ENCODE results near the gene RNFT2. TPM values are rescaled to one million over a fixed set of nuclear protein-coding genes. Genes with fewer than 3 reads are reported as not detected.
"Not testable (repeated sequence)": the region's sequence is repeated elsewhere in the genome, so short reads cannot be mapped to it uniquely, and the experiment has no call there.

The RNFT2 gene
- total RNA-seq, 1 donor from 2014 or later: 0.78 TPM

DNA sequence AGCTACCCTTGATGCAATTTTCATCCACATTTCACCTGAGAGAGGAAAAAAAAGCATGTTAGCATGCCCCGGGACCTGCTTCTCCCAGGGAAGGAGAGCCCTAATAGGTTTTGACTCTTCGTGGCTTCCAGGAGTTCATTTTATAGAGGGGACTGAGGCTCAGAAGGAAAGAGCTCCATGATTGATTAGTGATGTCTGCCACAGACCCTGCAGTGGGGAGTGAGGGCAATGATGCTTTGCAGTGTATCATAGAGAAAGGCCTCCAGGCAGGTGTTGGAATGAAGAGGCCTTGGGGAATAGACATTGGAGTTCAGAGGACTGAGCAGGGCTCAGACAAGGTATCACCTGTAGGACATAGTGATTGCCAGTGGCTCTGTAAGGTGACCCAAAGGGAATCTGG is 41.5 kb downstream of the RNFT2 start:
- no peak for DNase-seq (ENCODE audit: low spot score)
- intact Hi-C loops (cut with DNase I): no loop called here

DNA sequence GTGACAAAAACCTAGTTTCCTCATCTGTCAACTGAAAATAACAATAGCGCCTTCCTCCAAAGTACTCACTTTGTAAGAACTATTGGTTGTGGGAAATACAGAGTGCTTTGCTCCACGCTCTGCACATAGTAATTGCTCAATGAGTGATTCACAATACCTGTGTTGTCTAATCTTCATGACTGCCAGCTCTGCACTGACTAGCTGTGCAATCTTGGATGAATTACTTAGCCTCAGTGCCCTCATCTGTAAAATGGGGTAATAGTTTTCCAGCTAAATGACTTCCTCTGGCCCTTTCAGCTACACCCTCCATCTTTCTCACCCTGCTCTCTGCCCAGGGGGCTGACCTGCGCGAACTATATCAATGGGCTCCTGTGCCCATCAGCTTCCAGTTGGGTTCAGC is 42.8 kb downstream of the RNFT2 start:
- no peak for DNase-seq (ENCODE audit: low spot score)
- intact Hi-C loops (cut with DNase I): no loop called here

DNA sequence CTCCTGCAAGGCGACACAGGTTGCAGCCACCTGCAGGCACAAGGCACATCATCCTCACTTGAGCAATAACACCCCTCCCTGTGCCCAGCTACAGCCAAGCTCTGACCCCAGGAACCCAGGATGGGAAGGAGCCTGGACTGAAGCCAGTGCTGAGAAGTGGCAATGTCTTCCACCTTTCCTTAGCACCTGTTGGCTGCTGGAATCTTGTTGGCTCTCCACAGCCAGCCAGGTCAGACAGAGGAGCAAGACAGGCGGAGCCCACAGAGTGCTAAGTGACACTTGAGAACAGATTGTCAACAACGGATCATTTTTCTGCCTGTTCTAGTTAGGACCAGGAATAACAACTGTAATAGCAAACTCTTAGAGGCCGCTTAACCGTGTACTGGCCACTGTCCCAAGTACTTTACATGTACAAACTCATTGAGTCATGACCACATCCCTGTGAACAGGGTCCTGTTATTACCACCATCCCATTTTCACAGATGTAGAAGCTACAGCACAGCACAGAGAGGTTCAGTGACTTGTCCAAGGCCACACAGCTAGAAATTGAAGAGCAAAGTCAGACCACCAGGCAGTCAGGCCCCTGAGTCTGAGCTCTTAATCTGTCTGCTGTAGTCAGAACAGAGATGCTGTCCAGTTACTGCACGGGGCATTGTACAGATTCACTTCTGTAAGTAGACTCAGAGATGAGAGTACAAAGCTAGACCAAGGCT is 45.6 kb downstream of the RNFT2 start:
- no peak for DNase-seq (ENCODE audit: low spot score)
- intact Hi-C loops (cut with DNase I): no loop called here

DNA sequence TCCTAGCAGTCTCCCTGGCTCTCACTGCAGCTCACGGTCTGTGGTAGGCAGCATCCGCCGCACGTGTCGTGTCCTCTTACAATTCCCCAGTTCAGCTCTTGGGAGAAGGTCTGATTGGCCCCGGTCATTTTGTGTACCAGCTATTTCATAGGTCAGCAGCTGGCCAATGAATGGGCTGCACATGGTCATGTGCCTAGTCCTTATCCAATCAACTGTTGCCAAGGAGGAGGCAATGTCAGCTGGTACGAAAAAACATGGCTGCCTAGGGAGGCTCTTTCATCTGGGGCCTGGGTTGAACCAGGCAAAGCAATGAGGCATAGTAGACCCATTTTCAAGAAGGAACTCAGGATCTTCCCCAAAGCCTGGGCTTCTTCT is 46.1 kb downstream of the RNFT2 start:
- DNase-seq (ENCODE audit: low spot score): no peak
- intact Hi-C loops (cut with DNase I): no loop called here

DNA sequence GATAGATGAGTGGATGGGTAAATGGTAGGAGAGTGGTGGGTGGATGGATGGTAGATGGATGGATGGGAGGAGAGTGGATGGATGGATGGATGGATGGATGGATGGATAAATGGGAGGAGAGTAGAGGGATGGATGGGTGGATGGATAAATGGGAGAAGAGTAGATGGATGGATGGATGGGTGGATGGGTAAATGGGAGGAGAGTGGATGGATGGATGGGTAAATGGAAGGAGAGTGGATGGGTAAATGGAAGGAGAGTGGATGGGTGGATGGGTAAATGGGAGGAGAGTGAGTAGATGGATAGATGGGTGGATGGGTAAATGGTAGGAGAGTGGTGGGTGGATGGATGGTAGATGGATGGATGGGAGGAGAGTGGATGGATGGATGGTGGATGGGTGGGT is 51.4 kb downstream of the RNFT2 start:
- DNase-seq (ENCODE audit: low spot score); intact Hi-C loops (cut with DNase I): not testable (repeated sequence)

DNA sequence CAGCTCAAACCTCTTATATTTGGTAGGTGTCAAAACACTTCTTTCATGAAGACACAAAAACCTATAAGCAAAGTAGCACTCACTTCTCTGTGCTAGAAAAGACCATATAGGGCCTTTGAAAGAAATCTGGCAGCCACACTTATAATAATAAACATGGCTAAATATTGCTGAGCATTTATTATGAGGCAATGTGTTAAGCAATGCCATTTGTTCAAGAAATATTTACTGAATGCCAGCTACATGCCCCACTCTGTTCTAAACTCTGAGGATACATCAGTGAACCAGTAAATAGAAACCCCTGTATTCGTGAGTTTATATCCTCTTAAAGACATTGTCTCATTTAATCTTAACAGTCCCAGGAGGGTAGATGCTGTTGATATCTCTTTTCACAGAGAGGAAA is 52.0 kb downstream of the RNFT2 start:
- DNase-seq (ENCODE audit: low spot score): no peak
- intact Hi-C loops (cut with DNase I): no loop called here

DNA sequence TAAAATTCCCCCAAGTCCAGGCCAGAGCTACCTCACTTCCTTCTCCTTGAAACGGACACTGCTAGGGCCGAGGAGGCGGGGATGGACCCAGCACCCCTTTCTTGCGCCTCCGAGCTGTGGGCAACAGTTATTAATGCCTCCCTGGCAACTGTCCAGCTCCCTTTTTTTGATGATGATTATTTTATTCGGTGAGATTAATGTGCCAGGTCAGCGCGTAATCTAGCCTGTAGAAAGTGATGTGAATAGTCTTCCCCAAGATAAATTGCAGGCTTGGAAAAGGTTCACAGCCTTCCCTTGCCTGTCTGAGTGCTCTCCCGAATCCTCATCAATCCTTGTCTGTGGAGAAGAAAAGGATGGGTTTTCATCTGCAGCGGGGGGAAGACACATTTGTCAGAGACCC is 54.3 kb downstream of the RNFT2 start:
- intact Hi-C loops (cut with DNase I): no loop called here
- DNase-seq (ENCODE audit: low spot score): no peak

DNA sequence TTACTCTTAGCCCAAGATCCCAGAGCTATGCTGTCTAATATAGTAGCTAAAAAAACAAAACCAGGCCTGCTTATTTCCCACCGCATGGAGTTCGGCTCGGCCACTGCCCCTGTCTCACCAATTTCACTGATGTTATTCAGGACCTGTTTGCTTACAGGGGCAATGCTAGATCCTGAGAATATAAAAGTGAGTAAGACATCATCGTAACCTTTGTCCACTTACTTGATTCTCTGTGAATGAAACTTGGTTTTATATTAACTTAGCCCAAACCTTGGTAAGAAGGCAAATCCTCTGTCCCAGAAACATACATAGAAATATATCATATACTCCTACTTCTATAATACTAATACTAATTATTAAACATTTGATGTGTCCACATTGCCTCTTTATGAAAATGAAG is 56.6 kb downstream of the RNFT2 start:
- intact Hi-C loops (cut with DNase I): no loop called here
- no peak for DNase-seq (ENCODE audit: low spot score)

DNA sequence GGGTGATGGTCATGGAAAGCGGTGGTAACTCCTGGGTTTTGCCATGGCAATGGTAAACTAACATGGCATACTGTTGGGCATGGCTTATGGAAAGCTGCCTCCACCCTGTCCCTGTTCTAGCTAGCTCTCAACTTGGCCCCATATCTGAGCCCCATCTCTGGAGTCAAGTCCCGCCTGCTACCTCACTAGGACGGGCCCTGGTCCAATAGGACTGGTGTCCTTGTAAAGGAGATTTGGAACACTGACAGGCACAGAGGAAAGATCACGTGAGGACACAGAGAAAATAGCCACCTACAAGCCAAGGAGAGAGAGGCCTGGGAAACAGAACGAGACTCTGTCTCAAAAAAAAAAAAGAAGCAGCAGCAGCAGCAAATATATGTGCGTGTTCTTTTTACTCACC is 59.8 kb downstream of the RNFT2 start:
- intact Hi-C loops (cut with DNase I): no loop called here

DNA sequence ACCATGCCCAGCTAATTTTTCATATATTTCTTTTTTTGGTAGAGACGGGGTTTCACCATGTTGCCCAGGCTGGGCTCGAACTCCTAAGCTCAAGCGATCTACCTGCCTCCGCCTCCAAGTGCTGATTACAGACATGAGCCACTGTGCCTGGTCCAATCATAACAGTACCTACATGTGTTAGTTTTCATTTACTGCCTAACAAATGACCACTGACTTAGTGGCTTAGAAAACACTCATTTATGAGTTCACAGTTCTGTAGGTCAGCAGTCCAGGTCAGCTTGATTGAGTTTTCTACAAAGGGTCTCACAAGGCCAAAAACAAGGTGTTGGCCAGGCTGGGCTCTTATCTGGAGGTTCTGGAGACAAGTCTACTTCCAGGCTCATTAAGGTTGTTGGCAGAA is 60.6 kb downstream of the RNFT2 start:
- intact Hi-C loops (cut with DNase I): no loop called here
- no peak for DNase-seq (ENCODE audit: low spot score)

More for the DNA sequence above, 59.8 kb downstream of the RNFT2 start:
- no peak for DNase-seq (ENCODE audit: low spot score)

DNA sequence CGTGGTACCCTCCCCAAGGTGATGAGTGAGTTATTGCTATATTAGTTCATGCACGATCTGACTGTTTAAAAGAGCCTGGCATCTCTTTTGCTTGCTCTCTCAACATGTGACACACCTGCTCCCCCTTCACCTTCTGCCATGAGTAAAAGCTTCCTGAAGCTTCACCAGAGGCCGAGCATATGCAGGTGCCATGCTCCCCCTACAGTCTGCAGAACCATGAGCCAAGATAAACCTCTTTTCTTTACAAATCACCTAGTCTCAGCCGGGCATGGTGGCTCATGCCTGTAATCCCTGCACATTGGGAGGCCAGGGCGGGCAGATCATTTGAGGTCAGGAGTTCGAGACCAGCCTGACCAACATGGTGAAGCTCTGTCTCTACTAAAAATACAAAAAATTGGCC is 61.8 kb downstream of the RNFT2 start:
- intact Hi-C loops (cut with DNase I): no loop called here
- no peak for DNase-seq (ENCODE audit: low spot score)

DNA sequence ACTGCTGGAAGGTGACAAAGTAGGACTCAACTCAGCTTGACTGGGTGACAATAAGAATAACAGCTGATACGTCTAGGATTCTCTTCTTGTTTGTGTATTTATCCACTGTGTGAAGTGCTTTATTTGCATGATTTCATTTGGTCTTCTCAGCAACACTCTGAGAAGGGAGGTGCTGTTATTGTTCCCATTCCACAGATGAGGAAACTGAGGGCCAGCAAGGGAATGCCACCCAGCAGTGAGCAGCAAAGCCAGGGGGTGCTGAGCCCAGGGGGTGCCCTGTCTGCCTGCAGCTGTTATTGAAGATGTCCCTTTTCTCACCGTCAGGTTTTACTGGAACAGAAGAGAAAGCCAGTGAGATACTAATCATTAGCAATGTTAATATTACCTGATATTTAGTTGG is 62.8 kb downstream of the RNFT2 start:
- intact Hi-C loops (cut with DNase I): no loop called here

DNA sequence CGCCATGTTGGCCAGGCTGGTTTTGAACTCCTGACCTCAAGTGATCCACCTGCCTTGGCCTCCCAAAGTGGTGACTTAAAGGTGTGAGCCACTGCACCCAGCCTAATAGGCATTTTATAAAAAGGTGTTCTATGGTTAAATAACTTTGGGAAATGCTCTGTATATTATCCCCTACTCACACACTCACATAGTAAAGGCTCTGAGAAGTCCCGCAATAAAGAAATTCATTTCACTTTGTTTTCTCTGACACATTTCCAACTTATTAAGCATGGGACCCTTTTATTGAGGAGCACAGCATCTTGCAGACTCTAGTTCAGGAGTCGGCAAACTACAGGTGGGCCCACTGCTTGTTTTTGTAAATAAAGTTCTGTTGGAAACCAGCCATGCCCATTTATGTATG is 63.9 kb downstream of the RNFT2 start:
- intact Hi-C loops (cut with DNase I): no loop called here
- no peak for DNase-seq (ENCODE audit: low spot score)

More for the DNA sequence above, 62.8 kb downstream of the RNFT2 start:
- DNase-seq (ENCODE audit: low spot score): no peak

DNA sequence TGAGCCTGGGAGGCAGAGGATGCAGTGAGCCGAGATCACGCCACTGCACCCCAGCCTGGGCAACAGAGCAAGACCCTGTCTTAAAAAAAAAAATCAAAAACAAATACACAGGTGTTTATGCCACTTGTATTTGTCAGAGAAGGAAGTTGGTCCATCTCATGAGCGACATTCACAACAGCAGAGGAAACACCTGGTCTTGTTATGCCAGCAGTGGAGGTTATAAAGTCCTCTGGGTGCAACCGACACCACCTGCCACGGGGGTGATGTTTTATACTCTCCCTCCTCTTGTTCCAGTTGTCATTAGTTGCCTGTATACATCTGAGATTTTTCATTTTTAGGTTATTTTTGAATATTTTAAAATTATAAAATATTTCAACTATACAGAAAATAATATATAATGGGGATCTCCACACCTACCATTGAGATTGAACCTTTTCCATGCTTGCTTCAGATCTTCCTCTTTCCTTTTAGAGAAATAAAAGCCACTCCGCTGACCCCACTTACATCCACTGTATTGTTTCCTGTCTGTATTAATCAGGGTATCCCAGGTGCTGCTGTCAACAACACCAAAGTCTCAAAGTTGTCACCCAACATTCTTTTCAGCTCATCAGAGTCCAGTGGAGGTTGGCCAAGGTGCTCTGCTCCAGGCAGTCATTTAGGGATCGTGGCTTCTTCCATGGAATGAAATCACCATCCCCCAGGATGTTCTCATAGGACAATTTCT is 65.1 kb downstream of the RNFT2 start:
- no peak for DNase-seq (ENCODE audit: low spot score)
- intact Hi-C loops (cut with DNase I): no loop called here

DNA sequence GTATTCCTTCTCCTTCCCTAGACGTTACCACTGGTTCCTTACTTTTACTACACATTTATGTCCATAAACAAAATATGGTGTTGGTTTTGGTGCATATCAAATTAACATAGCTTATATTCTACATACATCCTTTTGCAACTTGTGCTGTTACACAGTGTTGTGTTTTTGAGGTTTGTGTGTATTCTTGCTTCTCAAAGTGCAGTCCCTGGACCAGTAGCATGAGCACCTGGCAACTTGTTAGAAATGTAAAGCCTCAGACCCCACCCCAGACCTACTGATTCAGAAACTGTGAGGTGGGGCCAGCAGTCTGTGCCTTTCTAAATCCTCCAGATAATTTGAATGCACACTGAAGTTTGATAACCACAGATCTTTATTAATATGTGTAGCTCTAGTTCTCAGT is 65.9 kb downstream of the RNFT2 start:
- DNase-seq (ENCODE audit: low spot score): no peak
- intact Hi-C loops (cut with DNase I): no loop called here

DNA sequence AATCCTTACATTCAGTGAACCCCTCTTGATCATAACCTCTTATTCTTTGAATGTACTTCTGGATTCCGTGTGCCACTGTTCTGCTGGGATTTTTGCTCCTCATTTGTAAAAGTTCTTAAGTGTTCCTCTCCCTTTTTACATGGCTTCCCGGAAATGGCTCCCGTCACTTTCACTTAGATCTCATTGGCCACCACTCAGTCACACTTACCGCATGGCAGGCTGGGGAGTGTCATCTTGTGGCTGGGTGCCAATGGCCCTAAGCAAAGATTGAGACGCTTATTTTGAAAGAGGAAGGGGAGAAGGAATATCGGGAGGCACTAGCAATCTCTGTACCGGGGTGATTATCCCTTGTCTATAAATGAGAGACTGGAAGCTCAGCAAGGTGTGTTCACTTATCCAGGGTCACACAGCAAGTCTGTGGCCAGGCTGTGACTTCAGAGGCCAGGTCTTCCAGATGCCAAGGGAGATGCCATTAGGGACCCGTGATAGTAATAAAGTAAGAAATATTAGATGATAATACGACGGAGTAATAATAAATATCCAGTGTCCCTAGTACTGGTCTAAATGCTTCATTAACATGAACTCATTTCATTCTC is 68.8 kb downstream of the RNFT2 start:
- no peak for DNase-seq (ENCODE audit: low spot score)
- intact Hi-C loops (cut with DNase I): no loop called here

DNA sequence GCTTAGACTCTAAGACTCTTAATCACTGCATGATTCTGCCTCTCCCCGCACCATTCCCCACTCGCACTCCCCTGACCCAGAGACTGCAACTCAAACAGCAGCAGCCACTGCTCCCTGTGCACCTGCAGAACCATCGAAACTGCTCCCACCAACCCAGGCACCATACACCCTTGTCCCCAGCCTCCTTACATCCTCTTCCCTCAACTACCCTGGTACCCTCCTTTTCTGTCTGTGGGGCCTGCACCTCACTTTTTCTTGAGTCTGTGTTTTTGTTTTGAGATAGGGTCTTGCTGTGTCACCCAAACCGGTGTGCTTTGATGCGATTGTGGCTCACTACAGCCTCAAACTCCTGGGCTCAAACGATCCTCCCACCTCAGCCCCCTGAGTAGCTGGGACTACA is 69.4 kb downstream of the RNFT2 start:
- intact Hi-C loops (cut with DNase I): no loop called here
- no peak for DNase-seq (ENCODE audit: low spot score)

DNA sequence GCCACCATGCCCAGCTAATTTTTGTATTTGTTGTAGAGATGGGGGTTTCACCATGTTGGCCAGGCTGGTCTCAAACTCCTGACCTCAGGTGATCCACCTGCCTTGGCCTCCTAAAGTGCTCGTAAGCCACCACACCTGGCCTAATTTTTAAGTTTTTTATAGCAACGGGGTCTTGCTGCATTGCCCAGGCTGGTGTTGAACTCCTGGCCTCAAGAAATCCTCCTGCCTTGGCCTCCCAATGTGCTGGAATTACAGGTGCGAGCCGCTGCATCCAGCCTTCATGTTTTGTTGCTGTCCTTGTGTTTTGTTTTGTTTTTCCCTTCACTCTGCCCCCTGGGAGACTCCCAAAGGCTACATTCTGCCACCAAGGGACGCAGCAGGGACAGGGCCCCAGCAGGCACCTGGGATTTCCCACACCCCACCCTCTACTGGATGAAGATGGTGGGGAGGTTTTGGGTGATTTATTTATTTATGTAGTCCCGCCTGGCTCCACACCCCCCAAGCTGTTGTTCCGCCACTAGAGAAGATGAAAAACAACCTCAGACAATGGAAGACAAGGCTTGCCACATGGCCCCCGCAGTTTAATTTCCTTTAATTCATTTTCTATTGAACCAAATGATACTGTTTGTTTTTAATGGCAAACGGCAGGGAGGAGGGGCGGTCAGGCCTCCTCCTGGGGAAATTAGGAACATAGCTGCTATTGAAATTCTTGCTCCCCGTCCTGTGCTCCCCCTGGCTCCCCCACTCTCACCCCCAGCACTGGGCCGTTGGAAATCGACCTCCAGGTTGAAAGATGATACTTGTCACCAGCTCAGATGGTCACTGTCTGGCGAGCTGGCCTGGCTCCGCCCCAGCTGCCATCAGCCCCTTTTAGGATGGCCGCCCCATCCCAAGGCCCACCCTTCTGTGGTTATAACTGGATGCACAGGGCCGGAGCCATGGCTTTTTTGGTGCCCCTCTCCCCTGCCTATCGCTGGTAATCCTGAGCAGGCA is 70.3 kb downstream of the RNFT2 start:
- intact Hi-C loops (cut with DNase I): no loop called here
- no peak for DNase-seq (ENCODE audit: low spot score)

DNA sequence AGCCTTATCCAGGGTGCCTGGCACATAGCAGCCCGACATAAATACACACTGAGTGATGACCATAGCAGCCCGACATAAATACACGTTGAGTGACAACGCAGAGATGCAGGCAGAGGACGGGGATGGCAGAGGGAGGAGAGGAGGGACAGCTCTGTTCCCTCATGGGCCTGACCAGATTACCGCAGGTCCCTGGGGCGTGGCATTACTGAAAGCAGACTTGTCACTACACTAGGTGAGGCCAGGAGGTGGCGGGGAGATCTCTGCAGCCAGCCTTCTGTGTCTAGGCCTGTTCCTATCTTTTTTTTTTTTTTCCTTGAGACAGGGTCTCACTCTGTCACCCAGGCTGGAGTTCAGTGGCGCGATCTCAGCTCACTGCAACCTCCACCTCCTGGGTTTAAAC is 74.1 kb downstream of the RNFT2 start:
- intact Hi-C loops (cut with DNase I): no loop called here
- no peak for DNase-seq (ENCODE audit: low spot score)

Measured in cardiac septum (tissue), 1 donor.